Measurements from ENCODE around the gene SLC47A1. TPM values are rescaled to one million over a fixed set of nuclear protein-coding genes. Genes with fewer than 3 reads are reported as not detected.

Gene SLC47A1
- total and polyA plus RNA-seq, 9 of the 15 experiments (the other 6 are each of a cell fraction or from before 2014, with no cell fraction given): not detected

DNA sequence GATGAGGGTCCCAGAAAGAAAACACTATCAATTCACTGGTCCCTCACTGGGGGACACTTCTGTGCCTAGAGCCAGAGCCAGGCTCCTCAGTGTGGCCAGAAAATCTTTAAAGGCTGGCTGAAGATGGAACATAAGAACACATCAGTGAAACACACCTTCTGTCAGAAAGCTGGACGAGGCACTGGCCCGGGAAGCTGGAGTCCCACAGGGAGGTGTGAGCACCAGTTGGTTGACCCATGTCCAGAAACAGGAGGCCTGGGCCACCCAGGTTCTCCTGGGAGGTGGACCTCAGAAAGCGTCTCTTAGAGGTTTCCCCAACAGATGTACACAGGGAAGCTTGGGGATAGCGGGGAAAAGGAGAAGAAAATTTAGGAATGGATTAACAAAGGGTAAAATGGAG, 58.7 kb downstream of the SLC47A1 start:
- FAIRE-seq: no peak
- TF ChIP-seq ZNF778 (CRISPR knock-in tag; IDR thresholded peaks at IDR 0.05): no peak
- no peak for TF ChIP-seq ZNF140 (CRISPR knock-in tag; IDR thresholded peaks at IDR 0.05)
- TF ChIP-seq, protein P1, sequence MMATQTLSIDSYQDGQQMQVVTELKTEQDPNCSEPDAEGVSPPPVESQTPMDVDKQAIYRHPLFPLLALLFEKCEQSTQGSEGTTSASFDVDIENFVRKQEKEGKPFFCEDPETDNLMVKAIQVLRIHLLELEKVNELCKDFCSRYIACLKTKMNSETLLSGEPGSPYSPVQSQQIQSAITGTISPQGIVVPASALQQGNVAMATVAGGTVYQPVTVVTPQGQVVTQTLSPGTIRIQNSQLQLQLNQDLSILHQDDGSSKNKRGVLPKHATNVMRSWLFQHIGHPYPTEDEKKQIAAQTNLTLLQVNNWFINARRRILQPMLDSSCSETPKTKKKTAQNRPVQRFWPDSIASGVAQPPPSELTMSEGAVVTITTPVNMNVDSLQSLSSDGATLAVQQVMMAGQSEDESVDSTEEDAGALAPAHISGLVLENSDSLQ (IDR thresholded peaks at IDR 0.05): no peak
- TF ChIP-seq, protein P2, sequence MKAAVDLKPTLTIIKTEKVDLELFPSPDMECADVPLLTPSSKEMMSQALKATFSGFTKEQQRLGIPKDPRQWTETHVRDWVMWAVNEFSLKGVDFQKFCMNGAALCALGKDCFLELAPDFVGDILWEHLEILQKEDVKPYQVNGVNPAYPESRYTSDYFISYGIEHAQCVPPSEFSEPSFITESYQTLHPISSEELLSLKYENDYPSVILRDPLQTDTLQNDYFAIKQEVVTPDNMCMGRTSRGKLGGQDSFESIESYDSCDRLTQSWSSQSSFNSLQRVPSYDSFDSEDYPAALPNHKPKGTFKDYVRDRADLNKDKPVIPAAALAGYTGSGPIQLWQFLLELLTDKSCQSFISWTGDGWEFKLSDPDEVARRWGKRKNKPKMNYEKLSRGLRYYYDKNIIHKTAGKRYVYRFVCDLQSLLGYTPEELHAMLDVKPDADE (conservative IDR thresholded peaks at IDR 0.05; ENCODE audit: control insufficient read depth, low read depth, low read length): no peak
- TF ChIP-seq SMARCC2 (IDR thresholded peaks at IDR 0.05; ENCODE audit: low read depth): no peak
- TF ChIP-seq, protein P3, sequence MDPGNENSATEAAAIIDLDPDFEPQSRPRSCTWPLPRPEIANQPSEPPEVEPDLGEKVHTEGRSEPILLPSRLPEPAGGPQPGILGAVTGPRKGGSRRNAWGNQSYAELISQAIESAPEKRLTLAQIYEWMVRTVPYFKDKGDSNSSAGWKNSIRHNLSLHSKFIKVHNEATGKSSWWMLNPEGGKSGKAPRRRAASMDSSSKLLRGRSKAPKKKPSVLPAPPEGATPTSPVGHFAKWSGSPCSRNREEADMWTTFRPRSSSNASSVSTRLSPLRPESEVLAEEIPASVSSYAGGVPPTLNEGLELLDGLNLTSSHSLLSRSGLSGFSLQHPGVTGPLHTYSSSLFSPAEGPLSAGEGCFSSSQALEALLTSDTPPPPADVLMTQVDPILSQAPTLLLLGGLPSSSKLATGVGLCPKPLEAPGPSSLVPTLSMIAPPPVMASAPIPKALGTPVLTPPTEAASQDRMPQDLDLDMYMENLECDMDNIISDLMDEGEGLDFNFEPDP (CRISPR knock-in tag; IDR thresholded peaks at IDR 0.05): no peak
- no peak for TF ChIP-seq ZNF589 (CRISPR knock-in tag; IDR thresholded peaks at IDR 0.05; ENCODE audit: low read depth)
- no peak for TF ChIP-seq SUPT5H (IDR thresholded peaks at IDR 0.05)
- TF ChIP-seq ZFP30 (CRISPR knock-in tag; IDR thresholded peaks at IDR 0.05; ENCODE audit: borderline replicate concordance): no peak
- no peaks in the 10 kb centered on the region for H3K36me3 ChIP-seq (ENCODE audit: control insufficient read depth, insufficient read depth, low read length)
- no peaks in the 10 kb centered on the region for H3K4me1 ChIP-seq (replicated peaks in 1 of 2; ENCODE audit: control insufficient read depth in 2 of 2, insufficient read depth in 2 of 2, low read length in 2 of 2)
- BruUV-seq (replicated peaks): no TSS peak
- H3K79me2 ChIP-seq (ENCODE audit: control insufficient read depth, insufficient read depth, low read length): no peaks in the 10 kb centered on the region
- no peak overlapping the region for H3K9ac ChIP-seq (ENCODE audit: insufficient read depth in 1 of 2, low read depth in 2 of 2, low read length in 2 of 2)
- H3K9me1 ChIP-seq (ENCODE audit: control insufficient read depth, insufficient read depth, low read length): no peaks in the 10 kb centered on the region
- ChIA-PET CTCF (ENCODE audit: low intra/inter-chr PET ratio) (no interaction called here), POLR2A (no interaction called here)
- no peak for ATAC-seq
- WGBS (ENCODE audit: insufficient coverage, low coverage, missing lambda C conversion rate): 0% methylated on average over 4 of the region's 4 CpGs
- H3K4me3 ChIP-seq: no peak overlapping the region
- no peak overlapping the region for H3K27ac ChIP-seq (ENCODE audit: extremely low read depth, low read depth, low read length)
- H4K20me1 ChIP-seq (replicated peaks; ENCODE audit: control insufficient read depth, insufficient read depth, low read length): no peaks in the 10 kb centered on the region
- H3K27me3 ChIP-seq (ENCODE audit: control insufficient read depth in 2 of 2, insufficient read depth in 2 of 2, low read length in 2 of 2): peaks cover 0 to 19% of the 10 kb centered on the region in 2 experiments; a peak in 3 of 5 replicates
- H2AFZ ChIP-seq (ENCODE audit: low read depth, low read length): no peak overlapping the region
- no peak for DNase-seq (ENCODE audit: extremely low read depth in 1 of 4, low spot score in 3 of 4)
- in situ Hi-C loops (cut with MboI): no loop called here
- H3K9me3 ChIP-seq (replicated peaks; ENCODE audit: control insufficient read depth, insufficient read depth, low read depth, low read length): no peaks in the 10 kb centered on the region
- intact Hi-C loops (cut with micrococcal nuclease): no loop called here
- no peak overlapping the region for H3K4me2 ChIP-seq (ENCODE audit: insufficient read depth, low read length)

All from K562 (cell line).